ENCODE data around the gene MAP3K3.

The MAP3K3 gene

DNA sequence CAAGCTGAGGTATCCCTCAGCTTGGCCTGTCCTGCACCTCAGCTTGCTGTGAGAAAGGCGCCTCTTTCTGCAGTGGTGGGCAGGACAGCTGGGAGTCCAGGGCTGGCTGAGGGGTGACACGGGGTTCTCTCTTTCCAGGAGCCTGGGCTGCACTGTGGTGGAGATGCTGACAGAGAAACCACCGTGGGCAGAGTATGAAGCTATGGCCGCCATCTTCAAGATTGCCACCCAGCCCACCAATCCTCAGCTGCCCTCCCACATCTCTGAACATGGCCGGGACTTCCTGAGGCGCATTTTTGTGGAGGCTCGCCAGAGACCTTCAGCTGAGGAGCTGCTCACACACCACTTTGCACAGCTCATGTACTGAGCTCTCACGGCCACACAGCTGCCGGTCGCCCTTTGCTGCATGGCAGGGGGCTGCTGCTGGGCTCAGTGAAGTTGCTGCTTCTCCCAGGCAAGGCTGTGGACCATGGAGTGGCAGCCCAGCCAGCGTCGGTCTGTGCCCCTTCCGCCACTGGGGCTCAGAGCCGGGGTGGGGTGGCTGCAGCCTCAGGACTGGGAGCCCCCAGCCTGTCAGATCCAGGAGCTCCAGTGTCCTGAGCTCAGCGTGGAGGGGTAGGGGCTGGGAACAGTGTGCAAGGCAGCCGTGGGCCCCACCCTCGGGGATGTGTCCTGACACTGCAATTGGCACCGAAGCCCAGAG, 71.3 kb downstream of the MAP3K3 start:
- no peak for DNase-seq (ENCODE audit: low read depth in 2 of 2)

- no peak for DNase-seq (ENCODE audit: low read depth in 2 of 2)
Observed at GRCh38 chr17:63694229-63694949, 72.2 kb downstream of the MAP3K3 start.

- no peak for DNase-seq (ENCODE audit: low read depth in 2 of 2)
Observed at GRCh38 chr17:63694950-63695773, 72.9 kb downstream of the MAP3K3 start.

GRCh38 chr17:63695889-63696288, 73.7 kb downstream of the MAP3K3 start:
- DNase-seq (ENCODE audit: low read depth in 2 of 2): no peak

GRCh38 chr17:63696381-63696961, 74.3 kb downstream of the MAP3K3 start:
- no peak for DNase-seq (ENCODE audit: low read depth in 2 of 2)

DNA sequence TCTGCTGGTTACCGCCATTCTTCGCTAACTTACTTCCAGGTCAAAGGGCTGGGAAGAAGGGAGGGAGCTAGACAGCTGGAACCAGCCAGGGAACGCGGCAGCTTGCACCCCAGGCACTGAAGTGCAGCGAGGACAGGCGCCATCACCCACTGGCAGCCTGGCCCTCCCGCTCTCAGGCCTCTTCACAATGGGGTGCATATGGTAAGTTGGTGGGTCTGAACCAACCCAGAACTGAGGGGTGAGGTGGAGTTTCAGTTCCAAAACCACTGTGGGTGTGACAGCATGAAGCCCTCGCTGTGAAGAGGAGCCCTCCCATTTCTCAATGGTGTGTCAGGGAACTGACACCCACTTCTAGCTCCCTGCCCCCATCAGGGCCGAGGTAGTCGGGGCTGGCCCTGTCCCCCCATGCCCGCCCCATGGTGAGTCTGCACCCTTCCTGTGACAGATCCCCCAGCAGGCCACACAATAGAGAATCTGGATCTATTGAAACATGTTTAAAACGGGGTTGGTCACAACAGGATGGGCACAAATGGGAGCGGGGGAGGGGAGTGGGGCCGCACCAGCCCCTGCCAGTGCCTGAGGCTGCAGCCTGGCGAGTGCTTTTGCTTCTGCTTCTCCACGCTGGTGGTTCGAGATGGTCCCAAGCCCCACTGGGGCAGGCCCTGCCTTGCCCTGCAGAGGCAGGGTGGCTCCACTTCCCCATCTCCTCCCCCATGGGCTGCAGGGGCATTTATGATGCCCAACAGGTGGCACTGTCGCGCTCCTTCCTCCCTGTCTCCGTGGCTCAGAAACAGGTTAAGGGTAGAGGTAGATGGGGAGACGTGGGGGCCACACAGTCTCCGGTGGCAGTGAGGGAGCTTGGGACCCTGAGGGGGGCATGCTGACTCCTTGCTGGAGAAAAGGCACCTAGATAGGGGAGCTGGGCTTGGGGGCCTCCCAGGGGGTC, 75.4 kb downstream of the MAP3K3 start:
- DNase-seq (ENCODE audit: low read depth in 2 of 2): peak; percentile 56 to 61

GRCh38 chr17:63698381-63698885, 76.2 kb downstream of the MAP3K3 start:
- peak in 1 of 2 experiments; percentile 26 for DNase-seq (ENCODE audit: low read depth in 2 of 2)

DNA sequence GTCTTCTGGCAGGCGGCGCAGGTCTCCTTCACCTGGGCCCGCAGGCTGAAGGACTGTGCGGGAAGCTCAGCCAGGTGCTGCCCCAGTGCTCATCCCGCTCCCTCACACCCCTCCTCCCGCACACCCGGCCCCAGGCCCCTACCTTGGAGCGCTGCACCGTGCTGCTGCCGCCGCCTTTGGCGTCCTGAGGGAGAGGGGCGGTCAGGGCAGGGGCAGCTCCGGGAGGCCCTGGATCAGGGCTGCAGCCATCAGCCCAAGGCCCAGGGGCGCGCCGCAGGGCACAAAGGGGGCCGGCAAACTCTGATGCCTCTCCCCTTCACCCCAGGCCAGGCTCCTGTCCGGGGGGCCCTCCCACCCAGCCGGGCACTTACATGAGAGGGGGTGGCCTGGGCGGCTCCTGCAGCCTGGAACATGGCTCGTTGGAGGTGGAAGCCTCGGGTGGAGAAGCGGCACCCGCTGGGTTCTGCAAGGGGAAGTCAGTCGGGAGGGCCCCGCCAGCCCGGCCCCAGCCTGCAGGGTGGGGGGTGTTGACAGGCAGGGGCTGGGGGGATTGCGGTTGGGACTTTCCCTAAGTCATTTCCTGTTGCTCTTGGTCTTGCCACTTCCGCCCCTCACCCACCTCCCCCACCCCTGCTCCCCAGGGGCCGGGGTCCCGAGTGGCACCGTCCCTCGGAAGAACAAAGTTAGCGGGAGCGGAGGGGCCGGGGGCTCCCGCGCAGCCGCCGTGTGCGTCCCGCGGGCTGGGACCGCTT, 76.8 kb downstream of the MAP3K3 start:
- peak; percentile 47 to 64 for DNase-seq (ENCODE audit: low read depth in 2 of 2)

DNA sequence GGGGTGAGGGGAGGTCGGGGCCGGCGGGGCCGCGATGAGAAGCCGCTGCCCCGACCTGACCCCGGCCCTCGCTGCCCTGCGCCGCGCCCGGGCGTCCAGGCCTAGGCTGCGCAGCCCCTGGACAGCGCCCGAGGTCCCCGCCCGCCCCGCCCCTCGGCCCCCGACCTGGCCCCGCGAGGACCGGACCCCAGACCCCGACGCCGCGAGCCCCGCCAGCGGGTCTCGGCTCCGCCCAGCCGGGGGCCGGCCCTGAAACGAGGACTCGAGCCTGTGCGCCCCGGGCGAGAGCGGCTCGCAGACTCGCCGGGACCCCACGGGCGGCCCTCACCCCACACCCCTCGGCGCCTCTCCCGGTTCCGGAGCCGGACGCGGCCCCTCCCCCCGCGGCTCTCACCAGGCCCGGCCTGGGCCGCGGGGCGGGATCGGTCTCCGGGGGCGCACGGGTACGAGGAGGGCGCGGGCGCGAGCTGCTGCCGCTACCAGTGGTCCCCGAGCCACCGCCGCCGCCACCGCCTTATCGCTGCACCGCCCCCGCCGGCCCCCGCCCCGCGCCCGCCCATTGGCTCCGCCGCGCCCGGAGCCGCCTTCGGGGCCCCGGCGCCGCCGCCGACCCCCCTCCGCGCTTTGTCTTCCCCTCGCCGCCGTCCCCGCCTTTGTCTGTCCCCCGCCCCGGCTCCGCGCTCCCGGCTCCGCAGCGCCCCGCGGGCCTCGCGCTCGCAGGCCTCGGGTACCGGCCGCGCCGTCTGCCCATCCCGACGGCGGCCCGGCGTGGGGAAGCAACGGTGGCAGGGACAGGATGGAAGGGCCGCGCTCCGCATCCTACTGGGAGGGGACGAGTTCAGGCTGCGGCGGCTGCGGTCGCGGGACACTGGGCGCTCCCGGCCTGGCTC, 77.7 kb downstream of the MAP3K3 start, which contains the start of gene LIMD2:
Gene LIMD2, minus strand, starts transcription at position 488 of the 890 bp plus-strand sequence. CDS start 827 bp downstream, outside the sequence.
- DNase-seq (ENCODE audit: low read depth in 2 of 2): peak; percentile 62 to 68

GRCh38 chr17:63700528-63701455, 78.6 kb downstream of the MAP3K3 start:
- DNase-seq (ENCODE audit: low read depth in 2 of 2): peak in 1 of 2 experiments; percentile 26

- no peak for DNase-seq (ENCODE audit: low read depth in 2 of 2)
Observed at GRCh38 chr17:63701456-63701820, 79.2 kb downstream of the MAP3K3 start.

GRCh38 chr17:63701868-63702720, 79.9 kb downstream of the MAP3K3 start:
- DNase-seq (ENCODE audit: low read depth in 2 of 2): peak; percentile 54 to 67

- no peak for DNase-seq (ENCODE audit: low read depth in 2 of 2)
Observed at GRCh38 chr17:63702721-63703015, 80.5 kb downstream of the MAP3K3 start.

- DNase-seq (ENCODE audit: low read depth in 2 of 2): no peak
Observed at GRCh38 chr17:63703029-63703428, 80.8 kb downstream of the MAP3K3 start.

DNA sequence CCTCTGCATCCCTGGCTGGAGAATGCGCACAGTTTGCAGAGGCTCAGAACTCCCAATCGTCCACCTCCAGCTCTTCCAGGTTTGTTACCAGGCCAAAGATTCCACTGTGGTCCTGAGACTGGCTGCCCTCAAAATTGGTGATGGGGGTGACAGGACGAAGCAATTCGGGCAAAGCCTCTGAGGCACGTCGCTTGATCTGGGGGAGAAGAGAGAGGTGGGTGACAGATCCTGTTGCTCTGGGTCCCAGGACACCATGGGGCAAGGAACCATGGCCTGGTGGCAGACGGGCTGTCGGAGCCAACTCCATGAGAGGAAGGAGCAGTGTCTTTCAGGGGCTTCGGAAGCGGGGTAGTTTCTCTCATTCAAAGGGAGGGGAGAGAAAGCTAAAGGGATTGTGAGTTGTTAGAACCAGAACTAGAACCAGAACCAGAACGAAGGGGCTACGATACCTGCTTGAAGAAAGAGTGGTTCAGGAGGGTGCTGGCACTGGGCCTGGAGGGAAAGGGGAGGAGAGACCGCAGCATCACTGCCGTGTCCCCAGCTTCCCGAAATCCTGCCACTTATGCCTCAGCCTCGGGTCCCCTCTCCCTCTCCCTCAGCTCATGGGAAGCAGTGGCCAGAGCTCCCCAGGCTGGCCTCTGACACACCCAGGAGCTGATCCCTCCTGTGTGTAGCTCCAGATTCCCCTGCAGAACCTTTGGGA, 81.5 kb downstream of the MAP3K3 start:
- no peak for DNase-seq (ENCODE audit: low read depth in 2 of 2)

DNA sequence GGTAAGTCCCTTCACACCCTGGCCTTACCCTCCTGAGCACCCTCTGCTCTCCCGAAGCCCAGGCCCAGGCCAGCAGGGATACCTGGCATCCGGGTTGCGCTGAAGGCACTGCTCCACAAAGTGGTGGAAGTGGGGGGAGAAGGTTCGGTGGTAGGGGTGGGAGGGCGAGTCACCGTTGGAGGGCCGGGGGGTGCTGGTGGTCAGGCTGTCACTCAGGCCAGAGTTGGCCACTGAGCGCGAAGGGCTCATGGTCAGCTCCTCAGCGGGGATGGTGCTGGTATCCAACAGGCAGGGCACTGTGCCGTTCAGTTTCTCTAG, 82.0 kb downstream of the MAP3K3 start:
- no peak for DNase-seq (ENCODE audit: low read depth in 2 of 2)

- no peak for DNase-seq (ENCODE audit: low read depth in 2 of 2)
Observed at GRCh38 chr17:63704836-63705235, 82.6 kb downstream of the MAP3K3 start.

All from stimulated activated CD4-positive, alpha-beta T cell treated with anti-CD3 and anti-CD28 coated beads, Interleukin-12 subunit alpha, Interleukin-12 subunit beta, amount 100 ng/mL, for 24 hours (primary cell).